ELF-1 (cell line): ENCODE measurements around the gene DPP6.

Source experiments
- DNase-seq: peaks from one replicate; pipeline ENCODE4 v3.0.0-alpha.2; 2016; ENCODE audit warnings: low read depth, low spot score

The DPP6 gene

DNA sequence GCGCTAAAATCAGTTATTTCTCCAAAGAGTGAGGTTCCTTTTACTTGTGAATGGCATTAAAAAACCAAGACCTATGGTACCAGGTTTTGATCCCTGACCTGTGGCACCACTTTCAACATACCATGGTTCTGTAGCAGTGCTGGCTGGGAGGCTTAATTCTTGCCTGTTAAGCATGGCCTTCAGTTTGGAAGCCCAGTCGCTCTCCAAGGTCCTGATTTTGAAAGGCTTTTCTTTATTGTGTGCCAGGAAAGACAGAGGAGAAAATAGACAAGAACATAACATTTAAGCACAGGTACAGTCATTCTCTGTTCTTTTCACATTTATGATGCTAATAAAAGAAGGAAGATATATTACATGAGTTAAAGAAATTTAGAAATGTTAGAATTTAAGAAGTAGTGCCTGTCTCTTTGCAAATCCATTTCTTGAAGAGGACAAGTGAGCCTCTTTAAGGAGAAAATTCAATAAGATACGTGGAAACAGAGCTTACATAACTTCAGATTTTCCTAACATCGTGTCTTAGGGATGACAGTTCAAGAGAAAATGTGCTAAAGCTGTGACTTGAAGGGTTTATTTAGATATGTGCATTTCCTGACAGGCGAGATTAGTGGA lies 357.6 kb downstream of the DPP6 start:
- DNase-seq, result peak; percentile 41

DNA sequence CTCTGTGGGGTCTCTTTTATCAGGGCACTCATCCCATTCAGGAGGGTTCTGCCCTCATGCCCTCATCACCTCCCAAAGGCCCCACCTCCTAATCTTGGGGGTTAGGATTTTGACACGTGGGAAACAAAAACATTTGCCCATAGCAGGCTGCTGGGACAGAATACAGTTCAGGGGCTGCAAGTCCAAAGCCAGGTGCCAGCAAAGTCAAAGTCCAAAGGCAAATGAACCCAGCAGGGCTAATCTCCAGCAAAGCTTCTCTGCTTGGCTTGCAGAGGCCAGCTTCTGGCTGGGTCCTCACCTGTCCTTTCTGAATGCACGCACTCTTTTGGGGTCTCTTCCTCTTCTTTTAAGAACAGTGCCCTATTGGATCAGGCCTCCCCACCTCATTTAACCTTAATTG lies 359.9 kb downstream of the DPP6 start:
- DNase-seq, result no peak

- no peak for DNase-seq
Measured at GRCh38 chr7:154415709-154416399, 363.7 kb downstream of the DPP6 start.

DNA sequence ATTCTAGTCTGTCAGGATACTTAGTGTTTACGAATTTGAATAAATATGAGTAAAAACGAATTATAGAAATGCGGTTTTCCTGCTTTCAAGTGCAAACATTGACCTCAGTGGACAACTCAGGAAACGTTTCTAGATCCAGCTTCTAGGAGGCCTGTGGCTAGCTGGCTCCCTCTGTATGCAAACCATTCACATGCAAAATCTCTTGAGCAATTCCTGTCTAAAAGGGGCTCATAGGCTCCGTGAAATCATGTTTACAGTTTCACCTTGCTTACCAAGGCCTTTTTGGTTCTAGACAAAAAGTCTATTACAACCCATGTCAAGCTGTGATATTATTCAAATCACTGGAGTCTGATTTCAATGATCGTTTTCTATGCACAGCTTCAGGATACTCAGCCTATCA lies 364.5 kb downstream of the DPP6 start:
- DNase-seq, result no peak

GRCh38 chr7:154419344-154419743 lies 367.1 kb downstream of the DPP6 start:
- no peak for DNase-seq

GRCh38 chr7:154423231-154423630 lies 371.0 kb downstream of the DPP6 start:
- no peak for DNase-seq

DNA sequence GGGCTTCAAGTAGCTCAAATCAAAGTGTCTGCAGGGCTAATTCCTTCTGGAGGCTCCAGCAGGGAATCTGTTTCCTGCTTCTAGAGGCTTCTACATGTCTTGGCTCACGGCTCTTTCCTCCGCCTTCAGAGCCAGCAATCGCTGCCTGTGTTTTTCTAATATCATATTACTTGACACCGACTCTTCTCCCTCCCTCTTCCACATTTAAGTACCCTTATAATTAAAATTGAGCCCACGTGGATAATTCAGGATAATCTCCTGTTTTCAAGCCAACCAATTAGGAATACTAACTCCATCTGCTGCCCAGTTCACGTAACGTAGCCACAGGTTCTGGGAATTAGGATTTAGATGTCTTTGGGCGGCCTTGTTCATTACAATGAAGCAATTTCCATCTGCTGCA lies 372.2 kb downstream of the DPP6 start:
- no peak for DNase-seq

DNA sequence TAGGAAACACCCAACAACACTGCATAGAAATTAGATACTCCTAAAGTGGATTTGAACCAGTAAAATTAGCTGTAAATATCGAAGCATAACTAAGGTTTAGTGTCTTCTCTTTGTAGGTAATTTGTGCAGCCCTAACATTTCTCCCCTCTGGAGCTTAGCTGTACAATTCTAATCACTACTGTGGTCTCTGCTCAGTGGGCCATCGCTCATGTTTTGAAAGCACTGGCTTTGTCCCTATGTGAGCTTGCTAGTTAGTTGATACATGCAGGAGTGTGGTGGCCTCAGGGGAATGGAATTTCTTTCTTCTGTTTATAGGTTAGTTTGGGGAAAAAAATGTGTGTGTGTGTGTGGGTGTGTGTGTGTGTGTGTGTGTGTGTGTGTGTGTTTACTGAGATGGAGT lies 373.1 kb downstream of the DPP6 start:
- DNase-seq, result no peak

DNA sequence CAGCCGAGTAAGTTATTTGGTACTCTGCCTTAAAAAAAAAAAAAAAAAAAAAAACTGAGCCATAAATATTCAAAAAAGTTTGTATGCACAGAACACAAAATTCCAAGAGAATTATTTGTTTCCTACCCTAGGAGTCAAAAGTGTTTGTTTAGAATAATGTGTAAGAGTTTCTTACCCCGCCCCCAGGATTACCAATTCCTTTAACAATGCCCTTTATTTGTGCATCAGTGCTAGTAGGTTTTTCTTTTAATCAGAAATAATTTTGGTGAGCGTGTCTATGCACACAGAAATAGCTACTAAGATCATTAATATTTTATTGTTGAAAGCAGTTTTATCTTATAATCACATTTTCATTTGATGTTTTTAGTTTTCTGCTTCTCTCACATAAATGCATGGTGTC lies 374.6 kb downstream of the DPP6 start:
- DNase-seq, result no peak

- DNase-seq, result no peak
Measured at GRCh38 chr7:154427533-154427932, 375.3 kb downstream of the DPP6 start.

DNA sequence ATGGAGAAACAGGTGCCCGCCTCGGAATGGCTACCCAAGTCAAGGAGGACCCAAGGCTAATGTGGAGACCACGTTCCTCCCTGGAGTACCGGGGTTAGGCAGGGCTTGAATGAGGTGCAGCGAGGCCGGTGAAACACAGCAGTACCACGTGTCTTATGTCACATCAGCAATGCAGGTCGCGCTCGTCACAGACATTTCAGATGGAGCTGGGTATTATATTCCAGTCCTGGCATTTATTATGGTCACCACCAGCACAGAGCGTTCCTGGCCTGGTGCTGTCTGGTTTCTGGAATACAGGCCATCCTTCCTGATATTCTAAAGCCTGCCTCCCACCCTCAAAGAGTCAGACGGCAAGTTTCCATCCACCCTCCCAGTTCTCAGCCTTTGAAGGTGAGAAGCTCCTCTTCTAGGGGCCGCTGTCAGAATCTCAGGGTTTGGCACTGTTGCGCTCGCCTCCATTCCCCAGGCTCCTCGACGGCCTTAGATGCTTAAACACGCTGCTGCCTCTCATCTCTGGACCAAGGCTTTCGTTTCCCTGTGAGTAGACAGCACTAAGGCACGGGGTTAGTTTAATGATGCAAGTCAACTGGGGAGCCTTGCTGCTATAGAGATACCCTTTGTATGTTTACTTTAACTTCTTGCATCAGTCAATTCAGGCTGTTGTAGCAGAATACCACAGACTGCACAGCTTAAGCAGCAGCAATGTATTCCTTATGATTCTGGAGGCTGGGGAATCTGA lies 377.6 kb downstream of the DPP6 start:
- DNase-seq, result no peak

- no peak for DNase-seq
Measured at GRCh38 chr7:154430640-154431039, 378.4 kb downstream of the DPP6 start.

- DNase-seq, result no peak
Measured at GRCh38 chr7:154431045-154431444, 378.8 kb downstream of the DPP6 start.

GRCh38 chr7:154433632-154434598 lies 381.7 kb downstream of the DPP6 start:
- DNase-seq, result no peak

GRCh38 chr7:154436560-154436959 lies 384.4 kb downstream of the DPP6 start:
- DNase-seq, result no peak

- no peak for DNase-seq
Measured at GRCh38 chr7:154437234-154437633, 385.0 kb downstream of the DPP6 start.

GRCh38 chr7:154438571-154439367 lies 386.6 kb downstream of the DPP6 start:
- no peak for DNase-seq

DNA sequence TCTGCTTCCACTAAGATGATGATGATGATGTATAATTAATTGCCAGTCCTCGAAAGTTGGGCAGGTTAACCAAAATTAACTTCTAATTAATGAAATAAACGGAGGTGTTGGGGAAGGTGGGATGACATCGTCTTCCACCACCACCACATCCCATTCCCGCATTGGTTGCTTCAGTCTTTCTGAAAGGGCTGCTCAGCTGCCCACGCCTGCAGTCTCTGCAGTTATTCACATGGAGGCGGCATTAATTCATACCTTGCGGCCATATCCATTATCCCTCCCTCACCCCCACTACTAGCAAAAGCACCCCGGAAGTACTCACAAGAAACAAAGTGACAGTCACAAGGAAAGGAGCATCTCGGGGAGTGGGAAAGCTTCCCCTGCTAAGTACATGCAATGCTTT lies 387.9 kb downstream of the DPP6 start:
- DNase-seq, result no peak

GRCh38 chr7:154440651-154441050 lies 388.5 kb downstream of the DPP6 start:
- no peak for DNase-seq

- DNase-seq, result no peak
Measured at GRCh38 chr7:154441811-154442210, 389.6 kb downstream of the DPP6 start.

DNA sequence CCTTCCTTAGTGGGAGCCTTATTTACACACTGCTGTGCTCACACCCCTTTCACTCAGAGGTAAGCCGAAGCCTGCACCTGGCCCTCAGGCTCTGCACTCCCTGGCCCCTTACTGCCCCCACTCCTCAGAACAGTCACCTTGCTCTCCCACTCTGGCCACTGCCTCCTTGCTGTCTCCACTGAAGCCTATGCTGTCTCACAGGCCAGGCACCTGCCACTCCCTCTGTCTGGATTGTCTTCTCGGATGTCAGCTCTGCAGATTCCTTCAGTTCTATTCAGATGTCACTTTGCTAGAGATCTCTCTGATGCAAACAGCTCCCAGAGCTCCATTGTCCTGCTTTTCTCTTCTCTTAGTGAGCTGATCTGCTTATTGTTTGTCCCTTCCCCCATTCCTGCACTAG lies 390.7 kb downstream of the DPP6 start:
- DNase-seq, result no peak
